Neural cell (in vitro differentiated cells): ENCODE data around the gene ISLR2. TPM values are rescaled to one million over a fixed set of nuclear protein-coding genes. Genes with fewer than 3 reads are reported as not detected.

Source experiments
- H2AFZ ChIP-seq: fragments of 200-600, 300-800 bp; sonication (generic), shearing (Covaris generic); 2 replicates; pipeline ENCODE4 v1.6.0; 2014; ENCODE audit warnings: low read depth, mild to moderate bottlenecking, antibody characterized with exemption, low read length, moderate library complexity
- H3F3A ChIP-seq: fragments of 200-600 bp; shearing (Covaris generic); 2 replicates; pipeline ENCODE4 v1.6.1; 2016; ENCODE audit warnings: mild to moderate bottlenecking, moderate library complexity, mixed read lengths, antibody characterized with exemption, low read length; ENCODE audit not compliant: insufficient read depth, poor library complexity, severe bottlenecking
- H3K27ac ChIP-seq: fragments of 200-600, 300-800 bp; sonication (generic), shearing (Covaris generic); 2 replicates; pipeline ENCODE4 v1.5.1; 2014; ENCODE audit warnings: mild to moderate bottlenecking, low read length, moderate library complexity
- H3K27me3 ChIP-seq: fragments of 300-800, 200-600 bp; sonication (generic), shearing (Covaris generic); 2 replicates; pipeline ENCODE4 v1.6.0; 2014; ENCODE audit warnings: mild to moderate bottlenecking, low read depth, low read length, moderate library complexity; ENCODE audit not compliant: insufficient read depth
- H3K36me3 ChIP-seq: fragments of 300-800, 200-600 bp; sonication (generic), shearing (Covaris generic); 2 replicates; pipeline ENCODE4 v1.5.1; 2014; ENCODE audit warnings: mild to moderate bottlenecking, antibody characterized with exemption, low read length, moderate library complexity; ENCODE audit not compliant: insufficient read depth
- H3K4me2 ChIP-seq: fragments of 300-800, 200-600 bp; sonication (generic), shearing (Covaris generic); 2 replicates; pipeline ENCODE4 v1.6.0; 2014; ENCODE audit warnings: mild to moderate bottlenecking, low read length
- H3K4me3 ChIP-seq: fragments of 300-800, 200-600 bp; sonication (generic), shearing (Covaris generic); 2 replicates; pipeline ENCODE4 v1.5.1; 2014; ENCODE audit warnings: mild to moderate bottlenecking, low read length, moderate library complexity
- H3K79me2 ChIP-seq: fragments of 200-600 bp; shearing (Covaris generic); replicated peaks from 2 replicates; pipeline ENCODE4 v1.6.0; 2014; ENCODE audit warnings: mild to moderate bottlenecking, low read length, moderate library complexity; ENCODE audit not compliant: insufficient read depth
- H3K9ac ChIP-seq: fragments of 300-800, 200-600 bp; sonication (generic), shearing (Covaris generic); 2 replicates; pipeline ENCODE4 v1.6.1; 2016; ENCODE audit warnings: mild to moderate bottlenecking, low read length, mixed read lengths
- H3K9me2 ChIP-seq: fragments of 200-600 bp; shearing (Covaris generic); 2 replicates; pipeline ENCODE4 v1.6.1; 2016; ENCODE audit warnings: mild to moderate bottlenecking, low read length, mixed read lengths; ENCODE audit not compliant: insufficient read depth
- H3K9me3 ChIP-seq: fragments of 200-600, 300-800 bp; sonication (generic), shearing (Covaris generic); 2 replicates; pipeline ENCODE4 v1.6.1; 2016; ENCODE audit warnings: mild to moderate bottlenecking, mixed run types, low read length, moderate library complexity, mixed read lengths
- H4K20me1 ChIP-seq: fragments of 200-600 bp; shearing (Covaris generic); 2 replicates; pipeline ENCODE4 v1.6.1; 2016; ENCODE audit warnings: mild to moderate bottlenecking, mixed run types; ENCODE audit not compliant: insufficient read depth
- CTCF ChIP-seq: fragments of 450-650 bp; IDR thresholded peaks from 2 replicates; pipeline ENCODE4 v1.5.1; 2014; ENCODE audit warnings: antibody characterized with exemption, mild to moderate bottlenecking, moderate library complexity; ENCODE audit not compliant: poor library complexity, severe bottlenecking
- EP300 ChIP-seq: fragments of 450-650 bp; conservative IDR thresholded peaks from 2 replicates; pipeline ENCODE4 v1.6.1; 2014; ENCODE audit warnings: antibody characterized with exemption, mild to moderate bottlenecking, moderate library complexity; ENCODE audit not compliant: poor library complexity, severe bottlenecking
- EZH2 ChIP-seq: fragments of 200-600, 300-800 bp; shearing (Covaris generic), sonication (generic); IDR thresholded peaks from 2 replicates; pipeline ENCODE4 v1.6.1; 2014; ENCODE audit warnings: antibody characterized with exemption, low read length, borderline replicate concordance, mild to moderate bottlenecking; ENCODE audit not compliant: insufficient read depth, poor library complexity, severe bottlenecking
- MXI1 ChIP-seq: fragments of 450-650 bp; conservative IDR thresholded peaks from 2 replicates; pipeline ENCODE4 v1.6.1; 2014; ENCODE audit warnings: antibody characterized with exemption, mild to moderate bottlenecking; ENCODE audit not compliant: poor library complexity, severe bottlenecking
- POLR2AphosphoS5 ChIP-seq: IDR thresholded peaks from 2 replicates; pipeline ENCODE4 v1.6.1; 2012
- RAD21 ChIP-seq: fragments of 450-650 bp; conservative IDR thresholded peaks from 2 replicates; pipeline ENCODE4 v1.6.1; 2014; ENCODE audit warnings: antibody characterized with exemption, mild to moderate bottlenecking, moderate library complexity
- SMC3 ChIP-seq: fragments of 450-650 bp; conservative IDR thresholded peaks from 2 replicates; pipeline ENCODE4 v1.6.1; 2014; ENCODE audit warnings: antibody characterized with exemption, mild to moderate bottlenecking, moderate library complexity; ENCODE audit not compliant: poor library complexity
- TAF1 ChIP-seq: IDR thresholded peaks from 2 replicates; pipeline ENCODE4 v1.6.1; 2012; ENCODE audit warnings: low read depth
- polyA plus RNA-seq: library from polyadenylated mRNA; depleted of rRNA; stranded (reverse); fragments of >200 nt; gene quantifications from 2 replicates; pipeline ENCODE4 v1.2.3, GENCODE V29; 2014
- TF ChIP-seq, protein P1 (sequence below): IDR thresholded peaks from 2 replicates; pipeline ENCODE4 v1.6.1; 2012; ENCODE audit warnings: borderline replicate concordance

The ISLR2 gene
- polyA plus RNA-seq, 1 donor from 2014 or later, result 301 TPM

DNA sequence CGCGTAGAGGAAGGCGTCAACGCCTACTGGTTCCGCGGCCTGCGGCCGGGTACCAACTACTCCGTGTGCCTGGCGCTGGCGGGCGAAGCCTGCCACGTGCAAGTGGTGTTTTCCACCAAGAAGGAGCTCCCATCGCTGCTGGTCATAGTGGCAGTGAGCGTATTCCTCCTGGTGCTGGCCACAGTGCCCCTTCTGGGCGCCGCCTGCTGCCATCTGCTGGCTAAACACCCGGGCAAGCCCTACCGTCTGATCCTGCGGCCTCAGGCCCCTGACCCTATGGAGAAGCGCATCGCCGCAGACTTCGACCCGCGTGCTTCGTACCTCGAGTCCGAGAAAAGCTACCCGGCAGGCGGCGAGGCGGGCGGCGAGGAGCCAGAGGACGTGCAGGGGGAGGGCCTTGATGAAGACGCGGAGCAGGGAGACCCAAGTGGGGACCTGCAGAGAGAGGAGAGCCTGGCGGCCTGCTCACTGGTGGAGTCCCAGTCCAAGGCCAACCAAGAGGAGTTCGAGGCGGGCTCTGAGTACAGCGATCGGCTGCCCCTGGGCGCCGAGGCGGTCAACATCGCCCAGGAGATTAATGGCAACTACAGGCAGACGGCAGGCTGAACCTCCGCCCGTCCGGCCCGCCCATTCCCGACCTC is 4.1 kb downstream of the ISLR2 start:
- Histone ChIP-seq H3K9me3 (peaks cover 33% of the 10 kb centered on the region), H4K20me1 (no peaks in the 10 kb centered on the region), H3K27ac (peak overlapping the region; percentile 100), H2AFZ (no peak overlapping the region), H3K4me3 (peak overlapping the region; percentile 95), H3K27me3 (no peaks in the 10 kb centered on the region), H3K36me3 (peaks cover 31% of the 10 kb centered on the region), H3K9me2 (no peaks in the 10 kb centered on the region), H3K9ac (peak overlapping the region; percentile 100), H3F3A (peaks cover 5% of the 10 kb centered on the region), H3K79me2 (peaks cover 92% of the 10 kb centered on the region), H3K4me2 (peak overlapping the region; percentile 62)
- TF ChIP-seq, protein P1, sequence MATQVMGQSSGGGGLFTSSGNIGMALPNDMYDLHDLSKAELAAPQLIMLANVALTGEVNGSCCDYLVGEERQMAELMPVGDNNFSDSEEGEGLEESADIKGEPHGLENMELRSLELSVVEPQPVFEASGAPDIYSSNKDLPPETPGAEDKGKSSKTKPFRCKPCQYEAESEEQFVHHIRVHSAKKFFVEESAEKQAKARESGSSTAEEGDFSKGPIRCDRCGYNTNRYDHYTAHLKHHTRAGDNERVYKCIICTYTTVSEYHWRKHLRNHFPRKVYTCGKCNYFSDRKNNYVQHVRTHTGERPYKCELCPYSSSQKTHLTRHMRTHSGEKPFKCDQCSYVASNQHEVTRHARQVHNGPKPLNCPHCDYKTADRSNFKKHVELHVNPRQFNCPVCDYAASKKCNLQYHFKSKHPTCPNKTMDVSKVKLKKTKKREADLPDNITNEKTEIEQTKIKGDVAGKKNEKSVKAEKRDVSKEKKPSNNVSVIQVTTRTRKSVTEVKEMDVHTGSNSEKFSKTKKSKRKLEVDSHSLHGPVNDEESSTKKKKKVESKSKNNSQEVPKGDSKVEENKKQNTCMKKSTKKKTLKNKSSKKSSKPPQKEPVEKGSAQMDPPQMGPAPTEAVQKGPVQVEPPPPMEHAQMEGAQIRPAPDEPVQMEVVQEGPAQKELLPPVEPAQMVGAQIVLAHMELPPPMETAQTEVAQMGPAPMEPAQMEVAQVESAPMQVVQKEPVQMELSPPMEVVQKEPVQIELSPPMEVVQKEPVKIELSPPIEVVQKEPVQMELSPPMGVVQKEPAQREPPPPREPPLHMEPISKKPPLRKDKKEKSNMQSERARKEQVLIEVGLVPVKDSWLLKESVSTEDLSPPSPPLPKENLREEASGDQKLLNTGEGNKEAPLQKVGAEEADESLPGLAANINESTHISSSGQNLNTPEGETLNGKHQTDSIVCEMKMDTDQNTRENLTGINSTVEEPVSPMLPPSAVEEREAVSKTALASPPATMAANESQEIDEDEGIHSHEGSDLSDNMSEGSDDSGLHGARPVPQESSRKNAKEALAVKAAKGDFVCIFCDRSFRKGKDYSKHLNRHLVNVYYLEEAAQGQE, result no peak
- TF ChIP-seq EP300 (no peak), SMC3 (no peak), MXI1 (no peak), POLR2AphosphoS5 (peak; percentile 8), CTCF (peak; percentile 27), EZH2 (no peak)

GRCh38 chr15:74135041-74135565 is 4.7 kb downstream of the ISLR2 start:
- H3F3A ChIP-seq, result peaks cover 5% of the 10 kb centered on the region
- H3K9me3 ChIP-seq, result peaks cover 33% of the 10 kb centered on the region
- peak overlapping the region; percentile 100 for H3K9ac ChIP-seq
- H3K9me2 ChIP-seq, result no peaks in the 10 kb centered on the region
- H3K27ac ChIP-seq, result peak overlapping the region; percentile 100
- no peaks in the 10 kb centered on the region for H4K20me1 ChIP-seq
- peaks cover 31% of the 10 kb centered on the region for H3K36me3 ChIP-seq
- no peaks in the 10 kb centered on the region for H3K27me3 ChIP-seq
- peak overlapping the region; percentile 95 for H3K4me3 ChIP-seq
- TF ChIP-seq MXI1 (no peak), POLR2AphosphoS5 (no peak), CTCF (no peak), EP300 (no peak), RAD21 (no peak), SMC3 (no peak), EZH2 (no peak), TAF1 (no peak)
- TF ChIP-seq, protein P1, result no peak
- H2AFZ ChIP-seq, result no peak overlapping the region
- peaks cover 90% of the 10 kb centered on the region for H3K79me2 ChIP-seq
- H3K4me2 ChIP-seq, result peak overlapping the region; percentile 62
